Measurements from ENCODE around the gene FAM13A.

DNA sequence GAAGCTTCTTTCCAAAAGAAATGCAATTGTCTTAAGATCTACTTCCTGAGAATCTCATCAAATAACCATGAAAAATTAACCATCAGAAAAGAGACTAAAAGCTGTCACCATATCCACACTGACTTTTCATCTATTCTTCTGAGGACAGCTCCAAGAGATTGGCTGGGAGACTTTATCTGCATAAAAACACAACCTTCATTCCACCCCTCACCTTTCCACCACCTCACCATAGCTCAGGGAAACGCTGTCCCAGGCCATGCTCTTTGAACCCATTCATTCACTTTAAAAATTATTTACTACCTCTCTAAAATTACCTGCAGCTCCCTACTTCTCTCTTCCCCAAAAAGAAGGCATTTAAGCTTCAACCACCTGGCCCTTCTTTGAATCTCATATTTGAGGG lies 2.4 kb downstream of the FAM13A start:
- TF ChIP-seq, protein P1, sequence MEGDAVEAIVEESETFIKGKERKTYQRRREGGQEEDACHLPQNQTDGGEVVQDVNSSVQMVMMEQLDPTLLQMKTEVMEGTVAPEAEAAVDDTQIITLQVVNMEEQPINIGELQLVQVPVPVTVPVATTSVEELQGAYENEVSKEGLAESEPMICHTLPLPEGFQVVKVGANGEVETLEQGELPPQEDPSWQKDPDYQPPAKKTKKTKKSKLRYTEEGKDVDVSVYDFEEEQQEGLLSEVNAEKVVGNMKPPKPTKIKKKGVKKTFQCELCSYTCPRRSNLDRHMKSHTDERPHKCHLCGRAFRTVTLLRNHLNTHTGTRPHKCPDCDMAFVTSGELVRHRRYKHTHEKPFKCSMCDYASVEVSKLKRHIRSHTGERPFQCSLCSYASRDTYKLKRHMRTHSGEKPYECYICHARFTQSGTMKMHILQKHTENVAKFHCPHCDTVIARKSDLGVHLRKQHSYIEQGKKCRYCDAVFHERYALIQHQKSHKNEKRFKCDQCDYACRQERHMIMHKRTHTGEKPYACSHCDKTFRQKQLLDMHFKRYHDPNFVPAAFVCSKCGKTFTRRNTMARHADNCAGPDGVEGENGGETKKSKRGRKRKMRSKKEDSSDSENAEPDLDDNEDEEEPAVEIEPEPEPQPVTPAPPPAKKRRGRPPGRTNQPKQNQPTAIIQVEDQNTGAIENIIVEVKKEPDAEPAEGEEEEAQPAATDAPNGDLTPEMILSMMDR (IDR thresholded peaks at IDR 0.05) = no peak
- no peak for TF ChIP-seq ZFX (IDR thresholded peaks at IDR 0.05; ENCODE audit: borderline replicate concordance)
